GM23248 (cell line): Measurements from ENCODE around the gene BEND3.
"Not testable (repeated sequence)": the region's sequence is repeated elsewhere in the genome, so short reads cannot be mapped to it uniquely, and the experiment has no call there.

ENCODE experiments used
- EZH2 ChIP-seq: fragments of 200-600 bp; sonication (generic); IDR thresholded peaks from 2 replicates; pipeline ENCODE4 v1.6.1; 2018; ENCODE audit warnings: antibody characterized with exemption, mild to moderate bottlenecking; ENCODE audit not compliant: insufficient read depth, poor library complexity, severe bottlenecking
- EZH2phosphoT487 ChIP-seq: fragments of 200-600 bp; sonication (generic); IDR thresholded peaks from 2 replicates; pipeline ENCODE4 v1.6.1; 2018; ENCODE audit warnings: antibody characterized with exemption, moderate library complexity, mild to moderate bottlenecking, low read depth; ENCODE audit not compliant: insufficient read depth

- not testable (repeated sequence) for TF ChIP-seq EZH2, EZH2phosphoT487
Measured at GRCh38 chr6:107135048-107135680, 19.8 kb upstream of the BEND3 start.
